Fibroblast of the aortic adventitia (primary cell): Measurements from ENCODE around the gene MICAL3. TPM values are rescaled to one million over a fixed set of nuclear protein-coding genes. Genes with fewer than 3 reads are reported as not detected.
"Not testable (repeated sequence)": the region's sequence is repeated elsewhere in the genome, so short reads cannot be mapped to it uniquely, and the experiment has no call there.

Source experiments
- DNase-seq: peaks from one replicate; pipeline ENCODE4 v3.0.0-alpha.2; 2010; ENCODE audit warnings: low read depth
- H3K4me3 ChIP-seq: 2 replicates; pipeline ENCODE4 v1.5.1; 2011; ENCODE audit warnings: low read depth, mild to moderate bottlenecking, control low read depth, low read length, moderate library complexity
- total RNA-seq: library from RNA; depleted of rRNA; stranded (reverse); fragments of >200 nt; gene quantifications from 2 replicates; pipeline ENCODE4 v1.2.3, GENCODE V29; 2012; ENCODE audit warnings: low replicate concordance
- TF ChIP-seq, protein P1 (sequence below): IDR thresholded peaks from 2 replicates; pipeline ENCODE4 v1.5.1; 2011; ENCODE audit warnings: mild to moderate bottlenecking, low read length, control low read depth, inconsistent platforms; ENCODE audit not compliant: insufficient read depth

MICAL3 gene
- total RNA-seq, 1 donor = 18.8 TPM

GRCh38 chr22:18050065-18050464, 25.7 kb upstream of the MICAL3 start:
- TF ChIP-seq, protein P1, sequence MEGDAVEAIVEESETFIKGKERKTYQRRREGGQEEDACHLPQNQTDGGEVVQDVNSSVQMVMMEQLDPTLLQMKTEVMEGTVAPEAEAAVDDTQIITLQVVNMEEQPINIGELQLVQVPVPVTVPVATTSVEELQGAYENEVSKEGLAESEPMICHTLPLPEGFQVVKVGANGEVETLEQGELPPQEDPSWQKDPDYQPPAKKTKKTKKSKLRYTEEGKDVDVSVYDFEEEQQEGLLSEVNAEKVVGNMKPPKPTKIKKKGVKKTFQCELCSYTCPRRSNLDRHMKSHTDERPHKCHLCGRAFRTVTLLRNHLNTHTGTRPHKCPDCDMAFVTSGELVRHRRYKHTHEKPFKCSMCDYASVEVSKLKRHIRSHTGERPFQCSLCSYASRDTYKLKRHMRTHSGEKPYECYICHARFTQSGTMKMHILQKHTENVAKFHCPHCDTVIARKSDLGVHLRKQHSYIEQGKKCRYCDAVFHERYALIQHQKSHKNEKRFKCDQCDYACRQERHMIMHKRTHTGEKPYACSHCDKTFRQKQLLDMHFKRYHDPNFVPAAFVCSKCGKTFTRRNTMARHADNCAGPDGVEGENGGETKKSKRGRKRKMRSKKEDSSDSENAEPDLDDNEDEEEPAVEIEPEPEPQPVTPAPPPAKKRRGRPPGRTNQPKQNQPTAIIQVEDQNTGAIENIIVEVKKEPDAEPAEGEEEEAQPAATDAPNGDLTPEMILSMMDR = no peak
- DNase-seq = no peak
- no peak overlapping the region for H3K4me3 ChIP-seq

GRCh38 chr22:18048441-18048898, 24.1 kb upstream of the MICAL3 start:
- peak; percentile 40 for DNase-seq
- peak overlapping the region; percentile 39 for H3K4me3 ChIP-seq
- TF ChIP-seq, protein P1 = no peak

- H3K4me3 ChIP-seq = no peak overlapping the region
- DNase-seq = no peak
- TF ChIP-seq, protein P1 = no peak
Observed at GRCh38 chr22:18048041-18048440, 23.7 kb upstream of the MICAL3 start.

GRCh38 chr22:18045794-18046193, 21.4 kb upstream of the MICAL3 start:
- no peak for DNase-seq
- no peak overlapping the region for H3K4me3 ChIP-seq
- TF ChIP-seq, protein P1 = no peak

DNA sequence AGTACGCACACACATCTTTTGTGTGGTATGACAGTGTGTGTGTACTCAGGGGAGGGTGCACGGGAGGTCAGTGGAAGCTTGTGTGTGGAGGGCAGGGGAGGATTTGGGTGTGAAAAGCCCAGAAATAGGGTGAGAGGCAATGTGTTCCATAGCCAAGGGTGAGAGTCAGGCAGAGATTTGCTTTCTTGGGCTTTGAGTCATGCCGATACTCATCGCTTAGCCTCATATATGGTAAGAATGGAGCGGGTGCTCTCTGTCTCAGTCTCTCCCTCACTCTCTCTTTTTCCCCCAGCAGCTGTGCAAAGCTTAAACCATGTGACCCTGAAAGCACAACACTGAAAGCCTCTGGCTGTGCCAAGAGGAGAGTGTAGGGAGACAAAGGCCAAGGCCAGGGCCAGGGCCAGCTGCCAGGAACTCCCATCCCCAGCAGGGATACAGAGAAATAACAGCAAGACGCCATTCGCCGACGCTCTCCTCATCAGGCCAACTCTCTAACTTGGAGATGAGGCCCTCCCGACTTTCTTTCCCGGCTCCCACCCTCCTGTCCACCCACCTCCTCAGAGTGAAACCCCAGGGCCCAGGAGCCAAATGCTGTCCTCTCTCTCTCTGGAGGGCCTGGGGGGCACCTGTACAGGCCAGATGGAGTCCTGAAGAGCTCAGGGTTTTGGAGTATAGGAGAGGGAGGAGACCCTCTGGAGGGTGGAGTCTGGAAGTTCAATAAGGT, 20.3 kb upstream of the MICAL3 start:
- DNase-seq = peak; percentile 26
- H3K4me3 ChIP-seq = no peak overlapping the region
- TF ChIP-seq, protein P1 = no peak

DNA sequence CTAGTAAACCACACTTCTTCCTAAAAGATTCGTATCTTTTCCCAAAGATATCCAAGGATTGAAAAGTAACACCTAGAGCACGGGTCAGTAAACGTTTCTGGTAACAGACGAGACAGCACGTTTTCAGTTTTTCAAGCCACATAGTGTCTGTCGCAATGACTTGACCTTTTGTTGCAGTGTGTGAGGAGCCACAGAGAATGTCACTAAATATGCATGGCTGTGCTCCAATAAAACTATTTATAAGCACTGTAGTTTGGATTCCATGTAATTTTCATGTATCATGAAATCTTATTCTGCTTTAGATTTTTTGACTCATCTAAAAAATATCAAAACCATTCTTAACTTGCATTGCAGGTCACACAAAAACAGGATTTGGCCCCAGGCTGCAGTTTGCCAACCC, 18.3 kb upstream of the MICAL3 start:
- no peak for DNase-seq
- H3K4me3 ChIP-seq = no peak overlapping the region
- TF ChIP-seq, protein P1 = no peak

GRCh38 chr22:18040898-18041297, 16.5 kb upstream of the MICAL3 start:
- DNase-seq, H3K4me3 ChIP-seq: not testable (repeated sequence)
